Stimulated activated CD8-positive, alpha-beta memory T cell treated with anti-CD3 and anti-CD28 coated beads, Interleukin-12 subunit alpha, Interleukin-12 subunit beta, amount 100 ng/mL, for 4 hours (primary cell): ENCODE data around the gene ZNF813.
"Not testable (repeated sequence)": the region's sequence is repeated elsewhere in the genome, so short reads cannot be mapped to it uniquely, and the experiment has no call there.

Source experiments
- DNase-seq: peaks from one replicate; pipeline ENCODE4 v3.0.0-alpha.2; 2020; ENCODE audit warnings: low read depth

ZNF813 gene

DNA sequence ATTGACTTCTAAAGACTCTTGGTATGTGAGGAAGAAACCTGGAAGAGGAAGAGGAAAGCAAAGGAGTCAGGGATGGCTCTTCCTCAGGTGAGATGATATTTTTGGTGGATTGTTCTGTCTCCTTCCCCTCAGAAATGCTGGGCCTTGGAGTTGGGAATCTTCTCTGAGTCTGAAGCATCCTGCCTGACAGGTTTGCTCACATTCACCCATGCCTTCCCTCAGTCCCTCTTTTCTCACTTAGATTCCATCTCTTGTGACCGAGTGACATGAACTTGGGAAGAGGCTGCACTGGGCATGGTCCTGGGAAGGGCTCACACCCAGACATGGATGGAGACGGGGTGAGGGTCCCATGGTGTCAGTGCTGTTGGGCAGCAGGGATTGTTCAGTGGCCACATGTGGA is 16.2 kb downstream of the ZNF813 start:
- DNase-seq, result not testable (repeated sequence)

DNA sequence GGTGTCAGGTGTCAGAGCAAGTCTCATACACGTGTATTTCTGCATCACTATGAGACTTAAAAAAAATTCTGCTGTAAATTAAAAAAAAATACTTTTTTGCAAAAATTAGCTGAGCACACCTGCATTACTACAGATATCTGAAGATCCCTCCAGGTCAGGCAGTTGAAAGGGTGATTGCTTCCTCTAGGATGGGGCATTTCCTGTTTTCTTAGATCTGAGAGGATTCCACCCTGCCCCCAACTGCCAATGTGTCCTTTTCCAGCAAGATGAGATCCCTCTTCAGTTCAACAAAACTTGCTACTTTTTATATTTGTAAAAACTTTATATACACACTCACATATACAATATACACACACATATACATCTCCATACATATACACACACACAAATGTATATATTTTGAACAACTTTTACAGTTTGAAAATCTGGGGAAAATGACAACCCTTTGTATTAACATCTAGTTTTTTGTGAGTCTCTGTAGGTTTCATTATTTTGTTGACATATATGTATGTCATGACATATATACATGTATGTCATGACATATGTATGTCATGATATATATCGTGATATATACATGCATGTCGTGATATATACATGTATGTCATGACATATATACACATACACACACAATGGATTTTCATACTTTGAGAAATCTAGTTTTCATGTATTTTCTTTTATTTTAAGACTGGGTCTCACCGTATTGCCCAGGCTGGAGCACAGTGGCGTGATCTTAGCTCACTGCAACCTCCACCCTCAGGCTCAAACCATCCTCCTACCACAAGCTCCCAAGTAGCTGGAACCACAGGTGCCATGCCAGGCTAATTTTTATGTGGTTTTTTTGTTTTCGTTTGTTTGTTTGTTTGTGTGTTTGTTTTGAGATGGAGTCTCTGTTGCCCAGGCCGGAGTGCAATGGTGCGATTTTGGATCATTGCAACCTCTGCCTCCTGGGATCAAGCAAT is 17.8 kb downstream of the ZNF813 start:
- DNase-seq, result no peak

DNA sequence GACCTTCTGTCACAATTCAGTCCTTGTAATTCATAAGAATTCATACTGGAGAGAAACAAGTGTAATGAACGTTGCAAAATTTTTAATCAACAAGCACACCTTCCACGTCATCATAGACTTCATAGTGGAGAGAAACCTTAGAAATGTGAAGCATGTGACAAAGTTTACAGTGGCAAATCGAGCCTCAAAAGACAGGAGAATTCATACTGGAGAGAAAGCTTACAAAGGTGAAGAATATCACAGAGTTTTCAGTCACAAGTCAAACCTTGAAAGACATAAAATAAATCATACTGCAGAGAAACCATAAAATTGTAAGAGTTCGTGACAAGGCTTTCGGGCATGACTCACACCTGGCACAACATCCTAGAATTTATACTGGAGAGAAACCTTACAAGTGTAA is 24.6 kb downstream of the ZNF813 start:
- DNase-seq, result no peak

DNA sequence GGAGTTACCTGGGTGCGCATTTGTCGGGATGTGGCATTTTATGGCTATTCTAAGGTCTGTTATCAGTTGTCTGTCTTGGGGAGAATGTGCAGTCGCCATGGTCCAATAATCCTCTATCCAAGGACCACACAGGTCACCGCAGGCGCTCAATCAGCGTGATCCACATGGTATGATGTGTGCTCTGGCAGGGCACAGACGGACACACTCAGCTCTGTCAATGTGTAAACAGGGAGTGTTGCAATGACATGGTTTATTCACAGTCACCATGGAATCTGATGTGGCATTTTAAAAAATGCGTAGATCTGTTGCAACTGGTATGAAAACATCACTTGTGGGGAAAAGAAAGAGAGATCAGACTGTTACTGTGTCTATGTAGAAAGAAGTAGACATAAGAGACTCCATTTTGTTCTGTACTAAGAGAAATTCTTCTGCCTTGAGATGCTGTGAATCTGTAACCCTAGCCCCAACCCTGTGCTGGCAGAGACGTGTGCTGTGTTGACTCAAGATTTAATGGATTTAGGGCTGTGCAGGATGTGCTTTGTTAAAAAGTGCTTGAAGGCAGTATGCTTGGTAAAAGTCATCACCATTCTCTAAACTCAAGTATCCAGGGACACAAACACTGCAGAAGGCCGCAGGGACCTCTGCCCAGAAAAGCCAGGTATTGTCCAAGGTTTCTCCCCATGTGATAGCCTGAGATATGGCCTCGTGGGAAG is 29.9 kb downstream of the ZNF813 start:
- DNase-seq, result not testable (repeated sequence)

DNA sequence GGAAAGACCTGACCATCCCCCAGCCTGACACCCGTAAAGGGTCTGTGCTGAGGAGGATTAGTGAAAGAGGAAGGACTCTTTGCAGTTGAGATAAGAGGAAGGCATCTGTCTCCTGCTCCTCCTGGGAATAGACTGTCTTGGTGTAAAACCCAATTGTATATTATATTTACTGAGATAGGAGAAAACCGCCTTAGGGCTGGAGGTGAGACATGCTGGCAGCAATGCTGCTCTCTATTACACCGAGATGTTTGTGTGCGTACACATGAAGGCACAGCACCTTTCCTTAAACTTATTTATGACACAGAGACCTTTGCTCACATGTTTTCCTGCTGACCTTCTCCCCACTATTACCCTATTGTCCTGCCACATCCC is 30.5 kb downstream of the ZNF813 start:
- not testable (repeated sequence) for DNase-seq

DNA sequence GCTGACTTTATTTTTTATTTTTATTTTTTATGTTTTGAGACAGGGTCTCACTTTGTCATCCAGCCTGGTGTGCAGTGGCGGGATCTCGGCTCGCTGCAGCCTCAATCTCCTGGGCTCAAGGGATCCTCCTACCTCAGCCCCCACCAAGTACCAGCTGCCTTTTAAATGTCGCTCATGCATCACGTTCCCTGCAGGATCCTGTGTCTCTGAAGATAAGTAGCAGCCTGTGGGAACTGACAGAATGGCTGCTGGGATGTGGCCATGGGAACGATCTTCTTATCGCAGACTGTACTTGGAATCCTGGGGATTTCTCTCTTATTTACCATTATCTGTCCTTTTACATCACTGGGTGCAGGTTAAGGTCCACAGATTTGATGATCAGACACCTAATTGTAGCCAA is 35.6 kb downstream of the ZNF813 start:
- not testable (repeated sequence) for DNase-seq

DNA sequence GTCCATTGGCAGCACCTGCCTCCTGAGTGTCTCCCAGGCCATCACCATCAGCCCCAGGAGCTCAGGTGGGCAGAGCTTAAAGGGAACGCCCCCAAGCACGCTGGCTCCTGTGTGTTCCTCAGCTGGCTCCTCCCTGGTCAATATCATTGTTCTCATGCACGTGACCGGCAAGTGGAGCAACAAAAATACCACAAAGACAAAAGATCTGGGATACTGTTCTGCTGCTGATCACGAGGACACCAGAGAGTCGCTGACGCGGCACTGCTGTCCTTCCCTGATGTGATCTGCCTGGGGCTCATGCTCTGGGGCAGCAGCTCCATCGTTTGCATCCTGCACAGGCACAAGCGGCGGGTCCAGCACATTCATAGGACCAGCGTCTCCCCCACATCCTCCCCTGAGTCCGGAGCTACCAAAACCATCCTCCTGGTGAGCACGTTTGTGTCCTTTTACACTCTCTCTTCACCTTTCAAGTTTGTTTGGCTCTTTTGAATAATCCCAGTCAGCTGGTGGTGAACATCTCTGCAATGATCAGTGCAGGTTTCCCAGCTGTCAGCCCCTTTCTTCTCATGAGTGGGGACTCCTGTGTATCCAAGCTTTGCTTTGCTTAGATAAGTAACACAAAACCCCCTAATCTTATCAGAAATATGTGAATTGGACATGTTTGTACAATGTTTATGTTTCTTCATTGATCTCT is 36.3 kb downstream of the ZNF813 start:
- not testable (repeated sequence) for DNase-seq

DNA sequence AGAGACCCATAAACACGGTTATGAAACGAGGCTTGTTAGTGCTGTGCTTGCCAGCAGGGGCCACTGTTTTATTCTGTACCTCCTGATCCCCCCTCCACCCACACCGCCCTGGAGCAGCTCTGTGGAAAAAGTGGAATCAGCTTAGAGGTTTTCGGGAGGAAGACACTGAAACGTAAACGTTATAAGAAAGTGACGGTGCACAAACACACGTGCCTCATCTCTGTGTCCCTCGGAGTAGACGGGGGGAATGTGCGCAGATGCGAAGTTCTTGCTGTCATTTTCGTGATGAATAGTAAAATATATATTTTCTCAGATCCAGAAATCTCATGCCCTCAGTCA is 36.8 kb downstream of the ZNF813 start:
- not testable (repeated sequence) for DNase-seq

DNA sequence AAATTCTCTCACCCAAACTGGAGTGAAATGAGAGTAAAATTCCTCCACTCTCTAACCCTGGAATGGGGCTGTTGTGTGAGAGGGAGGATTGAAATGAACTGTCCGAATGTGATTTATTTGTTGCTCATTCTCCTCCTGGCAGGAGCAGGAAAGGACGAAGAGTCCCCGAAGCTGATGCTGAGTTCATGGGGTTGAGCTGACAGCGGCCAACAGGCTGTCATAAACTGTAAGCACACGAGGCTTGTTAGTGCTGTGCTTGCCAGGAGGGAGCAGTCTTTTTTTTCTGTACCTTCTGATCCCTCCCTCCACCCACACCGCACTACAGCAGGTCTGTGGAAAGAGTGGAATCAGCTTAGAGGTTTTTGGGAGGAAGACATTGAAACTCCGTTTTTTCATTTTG is 37.4 kb downstream of the ZNF813 start:
- DNase-seq, result no peak

DNA sequence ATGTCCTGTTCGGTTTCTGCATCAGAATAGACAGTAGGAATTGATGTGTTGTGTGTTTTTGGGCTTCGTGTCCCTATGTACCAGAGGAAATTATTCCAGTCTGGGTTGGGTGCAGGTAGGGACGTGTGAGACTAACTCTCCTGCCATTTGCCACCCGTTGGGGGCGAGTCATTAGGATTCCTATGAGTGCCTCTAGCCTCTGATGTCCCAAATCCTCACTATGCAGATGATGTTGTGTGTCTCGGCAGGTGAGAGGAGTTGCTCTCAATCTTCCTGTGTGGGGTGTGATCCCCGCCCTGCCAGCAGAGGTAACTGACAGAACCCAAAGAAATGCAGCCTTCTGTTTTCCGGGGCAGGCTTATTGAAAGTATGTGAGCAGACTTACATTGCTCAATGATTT is 39.2 kb downstream of the ZNF813 start:
- DNase-seq, result no peak

DNA sequence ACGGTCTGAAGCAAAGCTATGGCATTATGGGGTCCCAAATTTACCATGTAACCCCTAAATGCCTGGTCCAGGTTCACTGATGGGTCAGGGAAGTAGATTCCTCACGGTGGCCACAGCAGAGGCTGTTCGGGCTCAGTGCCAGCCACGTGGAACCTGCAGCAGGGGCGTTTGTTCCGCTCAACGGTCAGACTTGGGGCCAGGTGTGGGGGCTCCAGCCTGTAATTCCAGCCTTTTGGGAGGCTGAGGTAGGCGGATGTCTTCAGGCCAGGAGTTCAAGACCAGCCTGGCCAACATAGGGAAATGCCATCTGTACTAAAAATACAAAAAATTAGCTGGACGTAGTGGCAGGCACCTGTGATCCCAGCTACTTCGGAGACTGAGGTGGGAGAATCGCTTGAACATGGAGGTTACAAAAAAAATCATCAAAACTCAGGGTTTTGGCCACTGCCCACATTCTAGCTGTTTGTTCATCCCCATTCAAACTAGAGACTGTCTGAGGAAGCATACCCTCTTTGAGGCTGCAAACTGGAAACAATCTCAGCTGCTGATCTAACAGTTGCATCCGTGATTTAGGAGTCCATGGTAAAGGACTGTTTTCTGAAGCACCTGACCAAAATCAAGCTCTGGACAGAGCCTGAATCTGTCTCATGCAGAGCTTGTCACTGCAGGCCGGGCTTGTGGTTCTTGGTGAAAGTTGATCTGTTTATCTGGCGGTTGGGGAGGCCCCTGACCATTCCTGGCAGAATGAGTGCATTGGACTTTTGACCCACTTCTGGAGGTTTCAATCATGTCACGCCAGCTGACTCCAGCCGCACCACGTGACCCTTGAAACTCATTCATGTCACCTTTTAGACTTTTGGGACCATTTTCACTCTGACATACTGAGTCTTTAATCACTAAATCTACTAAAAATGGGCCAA is 40.2 kb downstream of the ZNF813 start:
- no peak for DNase-seq

DNA sequence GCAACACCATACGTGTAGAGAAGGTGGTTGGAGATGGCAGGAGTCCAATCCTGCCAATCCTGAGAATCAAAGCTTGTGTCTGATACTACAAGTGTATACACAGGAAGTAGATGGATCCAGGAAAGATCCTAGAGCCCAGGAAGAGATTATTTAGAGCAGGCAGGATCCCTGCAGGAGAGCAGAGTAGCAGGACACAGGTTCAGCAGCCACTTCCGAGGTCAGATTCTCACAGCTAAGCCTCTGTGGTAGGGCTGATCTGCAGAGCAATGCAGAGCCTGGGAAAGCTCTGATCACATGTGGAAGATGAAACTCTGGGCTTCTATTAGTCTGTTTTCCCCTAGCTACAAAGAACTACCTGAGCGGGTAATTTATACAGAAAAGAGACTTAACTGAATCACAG is 41.9 kb downstream of the ZNF813 start:
- no peak for DNase-seq

DNA sequence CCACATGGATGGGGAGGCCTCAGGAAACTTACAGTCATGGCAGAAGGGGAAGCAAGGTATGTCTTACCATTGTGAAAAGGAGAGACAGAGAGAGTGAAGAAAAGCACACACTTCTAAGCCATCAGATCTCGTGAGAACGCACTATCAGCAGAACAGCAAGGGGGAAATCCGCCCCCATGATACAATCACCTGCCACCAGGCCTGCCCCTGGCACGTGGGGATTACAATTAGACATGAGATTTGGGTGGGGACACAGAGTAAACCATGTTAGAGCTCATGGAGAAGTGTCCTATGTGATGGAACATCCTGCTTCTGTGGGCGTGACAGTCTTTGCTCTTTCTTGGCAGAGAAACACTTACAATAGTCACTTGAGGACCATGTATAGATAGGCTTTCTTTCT is 42.3 kb downstream of the ZNF813 start:
- no peak for DNase-seq

DNA sequence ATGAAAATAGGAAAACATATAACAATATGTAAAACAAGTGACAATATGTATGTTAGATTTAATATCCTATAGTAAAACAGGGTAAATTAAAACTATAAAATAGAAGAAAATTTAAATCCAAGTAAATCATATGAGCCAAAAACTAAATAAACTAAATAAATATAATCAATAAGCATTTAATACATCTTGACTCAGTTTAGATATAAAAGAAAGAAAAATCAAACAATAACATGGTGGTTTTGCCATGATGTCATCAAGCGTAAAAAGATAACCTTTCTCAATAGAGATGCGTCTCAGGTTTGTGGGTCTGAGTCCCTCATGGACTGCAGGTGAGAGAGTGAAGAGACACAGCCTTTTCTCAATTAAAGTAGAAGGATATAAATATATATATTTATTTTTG is 43.8 kb downstream of the ZNF813 start:
- DNase-seq, result no peak

DNA sequence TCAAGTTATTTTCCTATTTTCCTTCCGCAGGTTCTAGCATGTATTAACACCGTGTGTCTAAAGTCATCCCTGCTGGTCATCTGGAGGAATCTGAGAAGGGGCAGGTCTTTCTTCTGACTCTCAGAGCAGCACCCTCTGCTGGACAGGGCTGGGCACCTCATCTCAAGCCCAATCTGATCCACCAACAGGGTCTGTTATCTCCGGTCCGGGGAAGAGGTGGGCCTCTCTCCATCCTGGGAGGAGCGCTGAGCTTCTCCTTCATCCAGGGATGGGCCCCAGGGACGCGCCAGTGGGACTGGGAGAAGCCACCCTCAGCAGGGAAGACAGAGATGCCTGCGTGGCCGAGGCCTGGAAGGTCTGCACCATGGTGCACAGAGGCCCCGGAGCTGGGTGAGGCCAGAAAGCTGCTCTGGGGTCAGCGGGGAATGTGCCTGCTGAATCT is 44.4 kb downstream of the ZNF813 start:
- DNase-seq, result peak; percentile 26

DNA sequence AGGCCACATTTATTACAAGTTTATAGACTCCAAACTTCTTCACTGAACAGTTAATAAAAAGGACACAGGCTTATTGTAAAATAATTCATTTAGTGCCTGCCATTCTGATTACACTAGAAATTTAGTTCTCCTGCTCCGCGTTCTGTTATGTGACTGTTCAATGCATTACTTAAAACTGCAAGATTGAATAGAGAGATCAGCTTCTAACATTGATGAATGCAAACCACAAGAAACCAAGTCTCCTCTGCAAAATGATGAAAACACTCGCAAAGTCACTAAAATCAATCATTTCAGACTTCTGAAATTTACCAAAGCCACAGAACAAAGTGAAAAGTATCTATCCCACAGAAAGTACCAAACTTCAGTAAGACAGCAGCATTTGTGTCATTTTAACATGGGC is 47.5 kb downstream of the ZNF813 start:
- not testable (repeated sequence) for DNase-seq

DNA sequence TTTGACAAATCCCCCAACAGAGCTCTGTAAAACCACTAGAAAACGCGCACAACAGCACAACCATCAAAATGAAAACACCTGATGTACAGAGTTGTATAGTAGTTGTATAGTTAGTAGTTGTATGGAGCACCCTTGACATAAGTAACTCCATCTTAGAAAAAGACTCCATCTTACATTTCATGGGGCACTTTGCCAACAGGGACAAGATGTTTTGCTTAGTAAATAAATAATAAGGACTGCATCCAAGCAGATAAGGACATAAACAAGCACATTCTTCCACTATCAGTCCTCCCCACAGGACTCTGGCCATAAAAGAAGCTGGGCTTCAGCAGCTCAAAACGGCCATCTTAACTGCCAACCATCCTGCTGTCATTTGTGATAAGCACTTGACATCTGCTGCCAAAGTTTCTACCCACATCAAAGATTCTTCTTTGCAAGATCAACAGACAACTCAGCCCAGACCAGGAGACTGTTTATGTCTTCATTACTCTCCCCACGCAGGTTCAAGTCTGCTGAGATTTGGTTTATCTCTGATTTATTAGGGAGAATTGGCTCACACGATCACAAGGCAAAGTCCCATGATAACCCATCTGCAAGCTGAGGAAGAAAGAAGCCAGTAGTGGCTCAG is 49.7 kb downstream of the ZNF813 start:
- DNase-seq, result no peak

DNA sequence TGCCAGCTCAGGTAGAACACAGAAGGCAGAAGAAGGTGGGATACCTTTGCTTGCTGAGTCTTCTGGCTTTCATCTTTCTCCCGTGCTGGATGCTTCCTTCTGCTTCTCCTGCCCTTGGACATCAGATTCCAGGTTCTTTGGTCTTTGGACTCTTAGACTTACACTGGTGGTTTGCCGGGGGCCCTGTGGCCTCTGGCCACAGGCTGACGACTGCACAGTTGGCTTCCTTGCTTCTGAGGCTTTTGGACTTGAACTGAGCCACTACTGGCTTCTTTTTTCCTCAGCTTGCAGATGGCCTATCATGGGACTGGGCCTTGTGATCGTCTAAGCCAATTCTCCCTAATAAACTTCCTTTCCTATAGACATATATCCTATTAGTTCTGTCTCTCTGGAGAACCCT is 50.6 kb downstream of the ZNF813 start:
- DNase-seq, result no peak

DNA sequence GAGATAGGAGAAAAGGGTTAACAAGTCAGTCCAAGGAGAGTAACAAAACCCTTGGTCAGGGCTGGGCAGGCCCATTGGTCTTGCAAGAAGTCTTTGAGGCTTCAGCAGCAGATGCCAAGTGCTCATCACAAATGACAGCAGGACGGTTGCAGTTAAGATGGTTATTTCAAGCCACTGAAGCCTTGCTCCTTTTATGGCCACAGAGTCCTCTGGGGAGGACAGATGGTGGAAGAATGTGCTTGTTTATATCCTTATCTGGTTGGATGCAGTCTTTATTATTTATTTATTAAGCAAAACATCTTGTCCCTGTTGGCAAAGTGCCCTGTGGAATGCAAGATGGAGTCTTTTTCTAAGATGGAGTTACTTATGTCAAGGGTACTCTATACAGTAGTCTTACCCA is 51.2 kb downstream of the ZNF813 start:
- DNase-seq, result no peak

DNA sequence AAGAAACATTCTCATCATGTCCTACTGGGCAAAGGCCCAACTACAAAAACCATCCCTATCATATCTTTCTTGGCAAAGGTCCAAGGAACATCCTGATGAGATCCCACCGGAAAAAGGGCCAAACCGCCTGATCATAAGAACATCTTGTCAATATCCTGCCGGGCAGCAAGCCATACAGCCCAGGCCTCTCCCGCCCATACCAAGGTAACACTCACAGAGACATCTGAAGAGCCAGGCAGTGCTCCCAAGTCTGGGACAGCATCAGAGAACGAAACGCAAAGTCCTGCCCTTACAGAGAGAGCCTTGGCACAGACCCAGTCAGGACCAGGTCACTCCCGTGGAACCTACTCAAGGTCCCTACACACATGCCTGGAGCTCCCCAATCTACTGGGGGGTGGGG is 51.9 kb downstream of the ZNF813 start:
- no peak for DNase-seq

DNA sequence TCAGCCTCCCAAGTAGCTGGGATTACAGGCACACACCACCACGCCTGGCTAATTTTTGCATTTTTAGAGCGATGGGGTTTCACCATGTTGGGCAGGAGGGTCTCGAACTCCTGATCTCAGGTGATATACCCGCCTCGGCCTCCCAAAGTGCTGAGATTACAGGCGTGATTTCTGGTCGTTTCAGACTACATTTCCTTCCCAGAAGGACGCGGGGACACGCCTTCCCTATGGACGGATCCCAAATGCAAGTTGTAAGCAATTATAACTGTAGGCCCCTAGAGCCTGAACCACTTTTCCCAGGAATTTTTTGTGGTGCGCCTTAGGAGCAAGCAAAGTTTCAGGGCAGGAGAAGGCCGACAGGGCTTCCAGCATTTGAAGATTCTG is 52.6 kb downstream of the ZNF813 start:
- DNase-seq, result no peak
